Upper lobe of left lung (tissue), 4 donors: Measurements from ENCODE around the gene EXOSC9.

Source experiments
- EP300 ChIP-seq, 4 donors: sonication (generic); formaldehyde crosslinking; IDR thresholded peaks; one replicate each; pipeline ENCODE4 v1.5.1; 2017; ENCODE audit warnings: antibody characterized with exemption in 4 of 4, control low read depth in 2 of 4
- TF ChIP-seq, protein P1 (sequence below), 6 experiments: fragments of 450-650 bp in 4 of 6; fragments of 200-600 bp in 2 of 6; sonication (generic) in 2 of 6; IDR thresholded peaks; one replicate each; pipeline ENCODE4 v1.5.1; 2016 to 2019; ENCODE audit warnings: antibody characterized with exemption in 6 of 6

- TF ChIP-seq, protein P1, sequence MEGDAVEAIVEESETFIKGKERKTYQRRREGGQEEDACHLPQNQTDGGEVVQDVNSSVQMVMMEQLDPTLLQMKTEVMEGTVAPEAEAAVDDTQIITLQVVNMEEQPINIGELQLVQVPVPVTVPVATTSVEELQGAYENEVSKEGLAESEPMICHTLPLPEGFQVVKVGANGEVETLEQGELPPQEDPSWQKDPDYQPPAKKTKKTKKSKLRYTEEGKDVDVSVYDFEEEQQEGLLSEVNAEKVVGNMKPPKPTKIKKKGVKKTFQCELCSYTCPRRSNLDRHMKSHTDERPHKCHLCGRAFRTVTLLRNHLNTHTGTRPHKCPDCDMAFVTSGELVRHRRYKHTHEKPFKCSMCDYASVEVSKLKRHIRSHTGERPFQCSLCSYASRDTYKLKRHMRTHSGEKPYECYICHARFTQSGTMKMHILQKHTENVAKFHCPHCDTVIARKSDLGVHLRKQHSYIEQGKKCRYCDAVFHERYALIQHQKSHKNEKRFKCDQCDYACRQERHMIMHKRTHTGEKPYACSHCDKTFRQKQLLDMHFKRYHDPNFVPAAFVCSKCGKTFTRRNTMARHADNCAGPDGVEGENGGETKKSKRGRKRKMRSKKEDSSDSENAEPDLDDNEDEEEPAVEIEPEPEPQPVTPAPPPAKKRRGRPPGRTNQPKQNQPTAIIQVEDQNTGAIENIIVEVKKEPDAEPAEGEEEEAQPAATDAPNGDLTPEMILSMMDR (IDR thresholded peaks at IDR 0.05), result no peak
- no peak for TF ChIP-seq EP300 (IDR thresholded peaks at IDR 0.05)
Measured at GRCh38 chr4:121769341-121769740, 31.8 kb upstream of the EXOSC9 start.
